B cell (primary cell): ENCODE measurements around the gene CRYBG2. TPM values are rescaled to one million over a fixed set of nuclear protein-coding genes. Genes with fewer than 3 reads are reported as not detected.

ENCODE experiments used
- ATAC-seq: fragments of 200-7000 bp; cut with Tn5 transposase; one replicate; pipeline ENCODE4 v1.10.0; 2021; ENCODE audit warnings: low read depth, mild to moderate bottlenecking, moderate number of reproducible peaks, moderate library complexity
- CTCF ChIA-PET: fragments of 350-600 bp; sonication (Branson Sonifier 250); formaldehyde crosslinking; loops from one replicate; lab custom pipeline; 2021; ENCODE audit warnings: antibody characterized with exemption, inconsistent platforms; lab: Charles Lee
- POLR2A ChIA-PET: fragments of 350-600 bp; sonication (Branson Sonifier 250); formaldehyde crosslinking; loops from one replicate; lab custom pipeline; 2021; ENCODE audit warnings: antibody characterized with exemption; lab: Charles Lee
- DNase-seq: peaks from one replicate; pipeline ENCODE4 v3.0.0; 2013
- H2AFZ ChIP-seq: 2 replicates; pipeline ENCODE4 v1.6.1; 2012; ENCODE audit warnings: mild to moderate bottlenecking, low read depth, low read length; ENCODE audit not compliant: insufficient read depth, poor library complexity, severe bottlenecking
- H3K27ac ChIP-seq, 2 donors: 1 replicate in 1 of 2; 2 replicates in 1 of 2; pipeline ENCODE4 v1.5.1; 2012 to 2013; ENCODE audit warnings: low read length in 2 of 2, mild to moderate bottlenecking in 2 of 2, moderate library complexity in 1 of 2
- H3K27me3 ChIP-seq, 4 experiments: fragments of 200-600 bp in 1 of 4; sonication (generic) in 1 of 4; replicated peaks in 1 of 4; 1 replicate in 2 of 4; 2 replicates in 2 of 4; pipeline versions ENCODE4 v1.6.1 to v1.7.0; 2013 to 2016; ENCODE audit warnings: low read length in 3 of 4, mild to moderate bottlenecking in 2 of 4, mixed read lengths in 1 of 4, moderate library complexity in 1 of 4; ENCODE audit not compliant: insufficient read depth in 4 of 4, control insufficient read depth in 3 of 4; ENCODE audit errors: control extremely low read depth in 1 of 4
- H3K36me3 ChIP-seq, 2 experiments: replicated peaks in 1 of 2; 1 replicate in 1 of 2; 2 replicates in 1 of 2; pipeline versions ENCODE4 v1.6.1 to v1.7.1; 2013; ENCODE audit warnings: low read length in 1 of 2; ENCODE audit not compliant: insufficient read depth in 2 of 2, control insufficient read depth in 1 of 2; ENCODE audit errors: control extremely low read depth in 1 of 2, extremely low read depth in 1 of 2
- H3K4me1 ChIP-seq, 2 donors: fragments of 200-600 bp in 1 of 2; sonication (generic) in 1 of 2; 1 replicate in 1 of 2; 2 replicates in 1 of 2; pipeline versions ENCODE4 v1.5.1 to v1.6.1; 2013 to 2017; ENCODE audit warnings: low read length in 2 of 2; ENCODE audit not compliant: control insufficient read depth in 2 of 2, insufficient read depth in 2 of 2
- H3K4me2 ChIP-seq: replicated peaks from 2 replicates; pipeline ENCODE3; 2012; ENCODE audit warnings: mild to moderate bottlenecking, low read depth, low read length; ENCODE audit not compliant: poor library complexity, severe bottlenecking
- H3K4me3 ChIP-seq, 5 experiments: fragments of 200-600 bp in 1 of 5; sonication (generic) in 1 of 5; 1 replicate in 3 of 5; 2 replicates in 2 of 5; pipeline versions ENCODE4 v1.5.1 to v1.7.0; 2011 to 2016; ENCODE audit warnings: low read length in 4 of 5, mild to moderate bottlenecking in 4 of 5, low read depth in 2 of 5, control low read depth in 1 of 5, moderate library complexity in 1 of 5; ENCODE audit not compliant: insufficient read depth in 1 of 5; ENCODE audit errors: control extremely low read depth in 1 of 5, extremely low read depth in 1 of 5
- H3K79me2 ChIP-seq: fragments of 200-600 bp; sonication (generic); one replicate; pipeline ENCODE4 v1.6.0; 2016; ENCODE audit warnings: low read length; ENCODE audit not compliant: control insufficient read depth, insufficient read depth
- H3K9ac ChIP-seq: fragments of 200-600 bp; sonication (generic); 2 replicates; pipeline ENCODE4 v1.6.1; 2017; ENCODE audit warnings: mild to moderate bottlenecking, low read length, moderate library complexity
- H3K9me3 ChIP-seq, 3 donors: one replicate each; pipeline versions ENCODE4 v1.6.1 to v1.7.1; 2013; ENCODE audit warnings: low read length in 2 of 3; ENCODE audit not compliant: control insufficient read depth in 2 of 3, insufficient read depth in 1 of 3; ENCODE audit errors: control extremely low read depth in 1 of 3
- H4K20me1 ChIP-seq: 2 replicates; pipeline ENCODE4 v1.6.0; 2012; ENCODE audit warnings: mild to moderate bottlenecking, low read length; ENCODE audit not compliant: insufficient read depth, control insufficient read depth, poor library complexity, severe bottlenecking
- H3K27ac Mint-ChIP-seq: one replicate; pipeline ENCODE4 v1.8.0; 2021; ENCODE audit warnings: mixed read lengths
- H3K27me3 Mint-ChIP-seq: one replicate; pipeline ENCODE4 v1.8.0; 2021; ENCODE audit warnings: mixed read lengths
- H3K4me1 Mint-ChIP-seq: one replicate; pipeline ENCODE4 v1.8.0; 2021; ENCODE audit warnings: mixed read lengths
- H3K4me3 Mint-ChIP-seq: one replicate; pipeline ENCODE4 v1.8.0; 2021; ENCODE audit warnings: mixed read lengths
- H3K9me3 Mint-ChIP-seq: one replicate; pipeline ENCODE4 v1.8.0; 2022; ENCODE audit warnings: mixed read lengths; ENCODE audit not compliant: insufficient read depth
- EZH2 ChIP-seq: IDR thresholded peaks from 2 replicates; pipeline ENCODE4 v1.6.1; 2012; ENCODE audit warnings: borderline replicate concordance, low read depth, mild to moderate bottlenecking, moderate library complexity, low read length; ENCODE audit not compliant: insufficient read depth, poor library complexity, severe bottlenecking
- WGBS: methylation state at CpG from one replicate; pipeline ENCODE4 v1.1.5; 2013; ENCODE audit warnings: missing lambda C conversion rate; ENCODE audit not compliant: insufficient coverage; 5-methylcytosine and 5-hydroxymethylcytosine counted together
- intact Hi-C: fragments of 100-400 bp; cut with micrococcal nuclease; formaldehyde crosslinking; loops from one replicate; pipeline ENCODE4 v1.10.0; 2022
- polyA plus RNA-seq: library from polyadenylated mRNA; depleted of rRNA; stranded (reverse); fragments of >200 nt; gene quantifications from 2 replicates; pipeline ENCODE4 v1.2.3, GENCODE V29; 2012
- total RNA-seq, 2 donors: library from RNA; stranded (reverse); fragments of 120-200 nt in 1 of 2; gene quantifications; 1 replicate in 1 of 2; 2 replicates in 1 of 2; pipeline versions ENCODE4 v1.2.3 to v1.2.4, GENCODE V29; 2013 to 2022
- TF ChIP-seq, protein P1 (sequence below): fragments of 200-600 bp; IDR thresholded peaks from one replicate; pipeline ENCODE4 v1.8.0; 2022; ENCODE audit warnings: antibody characterized with exemption, mild to moderate bottlenecking

CRYBG2 gene
- total and polyA plus RNA-seq, 2 donors (not counting 1 experiment from before 2014, with no cell fraction given) = 3.3 to 5.3 TPM

GRCh38 chr1:26372039-26372438 is 18.1 kb upstream of the CRYBG2 start:
- no peak overlapping the region for H3K27ac ChIP-seq
- DNase-seq = no peak
- Mint-ChIP-seq H3K27me3 (peaks cover 5% of the 10 kb centered on the region), H3K27ac (no peak overlapping the region), H3K4me3 (no peak overlapping the region), H3K9me3 (peaks cover 2% of the 10 kb centered on the region), H3K4me1 (peaks cover 30% of the 10 kb centered on the region)
- no peaks in the 10 kb centered on the region for H3K79me2 ChIP-seq
- no peaks in the 10 kb centered on the region for H3K27me3 ChIP-seq
- ChIA-PET CTCF (no interaction called here), POLR2A (no interaction called here)
- H3K36me3 ChIP-seq = no peaks in the 10 kb centered on the region
- intact Hi-C loops = no loop called here
- 100% methylated on average over 4 of the region's 5 CpGs for WGBS
- H3K4me2 ChIP-seq = no peak overlapping the region
- H3K4me1 ChIP-seq = peaks cover 9 to 36% of the 10 kb centered on the region in 2 donors
- no peaks in the 10 kb centered on the region for H4K20me1 ChIP-seq
- no peak for TF ChIP-seq EZH2
- TF ChIP-seq, protein P1, sequence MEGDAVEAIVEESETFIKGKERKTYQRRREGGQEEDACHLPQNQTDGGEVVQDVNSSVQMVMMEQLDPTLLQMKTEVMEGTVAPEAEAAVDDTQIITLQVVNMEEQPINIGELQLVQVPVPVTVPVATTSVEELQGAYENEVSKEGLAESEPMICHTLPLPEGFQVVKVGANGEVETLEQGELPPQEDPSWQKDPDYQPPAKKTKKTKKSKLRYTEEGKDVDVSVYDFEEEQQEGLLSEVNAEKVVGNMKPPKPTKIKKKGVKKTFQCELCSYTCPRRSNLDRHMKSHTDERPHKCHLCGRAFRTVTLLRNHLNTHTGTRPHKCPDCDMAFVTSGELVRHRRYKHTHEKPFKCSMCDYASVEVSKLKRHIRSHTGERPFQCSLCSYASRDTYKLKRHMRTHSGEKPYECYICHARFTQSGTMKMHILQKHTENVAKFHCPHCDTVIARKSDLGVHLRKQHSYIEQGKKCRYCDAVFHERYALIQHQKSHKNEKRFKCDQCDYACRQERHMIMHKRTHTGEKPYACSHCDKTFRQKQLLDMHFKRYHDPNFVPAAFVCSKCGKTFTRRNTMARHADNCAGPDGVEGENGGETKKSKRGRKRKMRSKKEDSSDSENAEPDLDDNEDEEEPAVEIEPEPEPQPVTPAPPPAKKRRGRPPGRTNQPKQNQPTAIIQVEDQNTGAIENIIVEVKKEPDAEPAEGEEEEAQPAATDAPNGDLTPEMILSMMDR = no peak
- no peak overlapping the region for H2AFZ ChIP-seq
- peaks cover 0 to 6% (median 0%) of the 10 kb centered on the region in 3 donors for H3K9me3 ChIP-seq
- no peak for ATAC-seq
- no peak overlapping the region for H3K4me3 ChIP-seq
- no peak overlapping the region for H3K9ac ChIP-seq

GRCh38 chr1:26370591-26371382 is 16.9 kb upstream of the CRYBG2 start:
- POLR2A ChIA-PET = interaction anchor here (0.6 kb wide), 1 partner anchor 49 kb away, joined by 3 read pairs; no protein-coding TSS in a partner anchor
- H3K4me1 Mint-ChIP-seq = peaks cover 22% of the 10 kb centered on the region
- no peaks in the 10 kb centered on the region for H3K9me3 Mint-ChIP-seq
- H3K4me3 ChIP-seq = no peak overlapping the region
- ATAC-seq (no peak), DNase-seq (no peak)
- H3K27ac ChIP-seq = no peak overlapping the region
- H3K9ac ChIP-seq = no peak overlapping the region
- H2AFZ ChIP-seq = no peak overlapping the region
- no peaks in the 10 kb centered on the region for H3K79me2 ChIP-seq
- peaks cover 0 to 6% (median 0%) of the 10 kb centered on the region in 3 donors for H3K9me3 ChIP-seq
- H3K27ac Mint-ChIP-seq = peak overlapping the region; percentile 7
- 46% methylated on average over 5 of the region's 6 CpGs for WGBS
- H3K4me3 Mint-ChIP-seq = no peak overlapping the region
- no peaks in the 10 kb centered on the region for H3K27me3 ChIP-seq
- peaks cover 9 to 36% of the 10 kb centered on the region in 2 donors for H3K4me1 ChIP-seq
- TF ChIP-seq, protein P1 = no peak
- no peak for TF ChIP-seq EZH2
- intact Hi-C loops = no loop called here
- H4K20me1 ChIP-seq = no peaks in the 10 kb centered on the region
- H3K4me2 ChIP-seq = no peak overlapping the region
- no peaks in the 10 kb centered on the region for H3K36me3 ChIP-seq
- CTCF ChIA-PET = no interaction called here
- peaks cover 5% of the 10 kb centered on the region for H3K27me3 Mint-ChIP-seq
